GM12878 (cell line): ENCODE data around the gene CELSR2. TPM values are rescaled to one million over a fixed set of nuclear protein-coding genes. Genes with fewer than 3 reads are reported as not detected.

ENCODE experiments used
- ATAC-seq: fragments of 200-7000 bp; cut with Tn5 transposase; 3 replicates; pipeline ENCODE4 v1.9.1; 2020; ENCODE audit warnings: mild to moderate bottlenecking, moderate library complexity
- BruUV-seq: library from RNA; stranded (reverse); fragments of 400-500 nt; replicated peaks from 2 replicates; lab custom pipeline; 2021; lab: Mats Ljungman, UMichigan
- CTCF ChIA-PET: fragments of 300-600 bp; sonication (Branson Sonifier 250); formaldehyde crosslinking; extraction: SDS; loops from one replicate; lab custom pipeline; 2021; ENCODE audit warnings: inconsistent platforms; lab: Yijun Ruan, JAX
- POLR2A ChIA-PET: fragments of 350-600 bp; formaldehyde crosslinking; extraction: SDS; loops from one replicate; lab custom pipeline; 2021; ENCODE audit warnings: inconsistent platforms; lab: Charles Lee
- RAD21 ChIA-PET: fragments of 300-600 bp; sonication (Branson Sonifier 250); formaldehyde crosslinking; loops from one replicate; lab custom pipeline; 2023; ENCODE audit warnings: antibody characterized with exemption; ENCODE audit not compliant: unreplicated experiment; lab: Charles Lee
- SMC1A ChIA-PET: fragments of 300-600 bp; sonication (Branson Sonifier 250); formaldehyde crosslinking; loops from one replicate; lab custom pipeline; 2023; ENCODE audit not compliant: unreplicated experiment, uncharacterized antibody; lab: Charles Lee
- DNase-seq: peaks from one replicate; pipeline ENCODE4 v3.0.0-alpha.2; 2011; ENCODE audit warnings: low read depth, low spot score
- FAIRE-seq: peaks from 3 replicates; lab custom pipeline; 2011; peaks lifted over from hg19 to GRCh38; lab: Jason Lieb, UNC
- H2AFZ ChIP-seq: 2 replicates; pipeline ENCODE4 v1.6.0; 2011; ENCODE audit warnings: low read depth, low read length, control low read depth; ENCODE audit not compliant: control insufficient read depth
- H3K27ac ChIP-seq: 2 replicates; pipeline ENCODE4 v1.5.1; 2011; ENCODE audit warnings: control low read depth; ENCODE audit not compliant: control insufficient read depth, insufficient read depth
- H3K27me3 ChIP-seq, 2 experiments: replicated peaks in 1 of 2; 2 replicates each; pipeline versions ENCODE4 v1.6.0 to v1.6.1; 2011; ENCODE audit warnings: low read length in 1 of 2; ENCODE audit not compliant: control insufficient read depth in 2 of 2, insufficient read depth in 2 of 2
- H3K36me3 ChIP-seq, 2 experiments: 2 replicates each; pipeline ENCODE4 v1.5.1; 2011; ENCODE audit warnings: low read length in 1 of 2; ENCODE audit not compliant: control insufficient read depth in 2 of 2, insufficient read depth in 2 of 2
- H3K4me1 ChIP-seq: 2 replicates; pipeline ENCODE4 v1.6.1; 2011; ENCODE audit warnings: mild to moderate bottlenecking, low read length, moderate library complexity, mixed read lengths; ENCODE audit not compliant: control insufficient read depth, insufficient read depth
- H3K4me2 ChIP-seq: 2 replicates; pipeline ENCODE4 v1.6.0; 2011; ENCODE audit warnings: control low read depth; ENCODE audit not compliant: control insufficient read depth, insufficient read depth
- H3K4me3 ChIP-seq: fragments of 200-600 bp; sonication (generic); 2 replicates; pipeline ENCODE4 v1.5.1; 2016
- H3K79me2 ChIP-seq: 2 replicates; pipeline ENCODE4 v1.6.0; 2011; ENCODE audit warnings: low read length; ENCODE audit not compliant: control insufficient read depth, insufficient read depth
- H3K9ac ChIP-seq: 2 replicates; pipeline ENCODE4 v1.8.0; 2011; ENCODE audit warnings: low read length, control low read depth, mixed read lengths; ENCODE audit not compliant: control insufficient read depth, insufficient read depth
- H3K9me3 ChIP-seq: replicated peaks from 3 replicates; pipeline ENCODE4 v1.5.1; 2011; ENCODE audit warnings: mild to moderate bottlenecking, low read length; ENCODE audit not compliant: control insufficient read depth, insufficient read depth
- H4K20me1 ChIP-seq: 2 replicates; pipeline ENCODE4 v1.6.0; 2011; ENCODE audit not compliant: control insufficient read depth, insufficient read depth
- BCL11A ChIP-seq: IDR thresholded peaks from 2 replicates; pipeline ENCODE4 v1.6.1; 2011; ENCODE audit warnings: low read depth, low read length
- CBX3 ChIP-seq: fragments of 200-600 bp; sonication (generic); IDR thresholded peaks from 2 replicates; pipeline ENCODE4 v1.6.1; 2016; ENCODE audit warnings: low read depth, borderline replicate concordance
- CBX5 ChIP-seq: sonication (generic); IDR thresholded peaks from 2 replicates; pipeline ENCODE4 v1.6.1; 2016; ENCODE audit warnings: low read depth, moderate library complexity, mild to moderate bottlenecking, inconsistent platforms
- CEBPZ ChIP-seq: fragments of 150-350 bp; IDR thresholded peaks from 2 replicates; pipeline ENCODE4 v1.6.1; 2016; ENCODE audit warnings: low read depth, low read length
- IRF3 ChIP-seq: fragments of 450-650 bp; IDR thresholded peaks from 2 replicates; pipeline ENCODE4 v1.6.1; 2014; ENCODE audit warnings: mild to moderate bottlenecking
- MAX ChIP-seq: IDR thresholded peaks from 2 replicates; pipeline ENCODE4 v1.6.1; 2012; ENCODE audit warnings: low read depth, low read length, improper control_type of control experiment
- MEF2B ChIP-seq: fragments of 450-650 bp; IDR thresholded peaks from 2 replicates; pipeline ENCODE4 v1.6.1; 2018; ENCODE audit warnings: mild to moderate bottlenecking, moderate library complexity; ENCODE audit not compliant: partially characterized antibody, poor library complexity, severe bottlenecking
- MTA3 ChIP-seq: IDR thresholded peaks from 2 replicates; pipeline ENCODE4 v1.6.1; 2012; ENCODE audit warnings: low read length, inconsistent platforms, borderline replicate concordance
- NFYA ChIP-seq: IDR thresholded peaks from 2 replicates; pipeline ENCODE4 v1.6.1; 2011; ENCODE audit warnings: low read depth, mild to moderate bottlenecking, low read length, improper control_type of control experiment, borderline replicate concordance
- SMC3 ChIP-seq: IDR thresholded peaks from 2 replicates; pipeline ENCODE4 v1.6.1; 2011; ENCODE audit warnings: low read length, improper control_type of control experiment, borderline replicate concordance
- TCF7 ChIP-seq: IDR thresholded peaks from 2 replicates; pipeline ENCODE4 v1.6.1; 2014; ENCODE audit warnings: antibody characterized with exemption, borderline replicate concordance
- ZNF217 ChIP-seq: fragments of 450-650 bp; IDR thresholded peaks from 2 replicates; pipeline ENCODE4 v1.6.1; 2017; ENCODE audit warnings: antibody characterized with exemption, mild to moderate bottlenecking
- ZNF384 ChIP-seq: IDR thresholded peaks from 2 replicates; pipeline ENCODE4 v1.6.1; 2012; ENCODE audit warnings: low read depth, mild to moderate bottlenecking, low read length, improper control_type of control experiment, borderline replicate concordance
- WGBS: methylation state at CpG from one replicate; pipeline ENCODE4 v1.1.6; 2016; ENCODE audit warnings: low lambda C conversion rate; ENCODE audit not compliant: insufficient replicate concordance, insufficient coverage; ENCODE audit errors: missing lambda C conversion rate; 5-methylcytosine and 5-hydroxymethylcytosine counted together
- in situ Hi-C: fragments of 300-500 bp; cut with MboI; formaldehyde crosslinking; loops from 9 replicates; pipeline ENCODE4 v1.14.3; 2018; ENCODE audit warnings: mixed read lengths
- intact Hi-C: fragments of 100-400 bp; cut with micrococcal nuclease; formaldehyde crosslinking; loops from one replicate; pipeline ENCODE4 v1.14.2; 2022; ENCODE audit not compliant: unreplicated experiment
- polyA plus RNA-seq, 11 experiments: library from polyadenylated mRNA; depleted of rRNA in 4 of 11; unstranded in 6 of 11; stranded (reverse) in 5 of 11; fragments of >200 nt; fragmentation: Nextera tagmentation in 4 of 11; fragmentation: Illumina TruSeq in 1 of 11; extraction: Ambion mirVana in 4 of 11; extraction: Trizol in 1 of 11; gene quantifications; 1 replicate in 1 of 11; 2 replicates in 10 of 11; pipeline versions ENCODE4 v1.2.1 to v1.2.3, GENCODE V29; 2011 to 2016; ENCODE audit warnings: inconsistent platforms in 2 of 11, missing spikeins in 2 of 11, low read depth in 1 of 11
- total RNA-seq, 4 experiments: library from RNA; depleted of rRNA in 3 of 4; stranded (reverse); fragments of >200 nt in 3 of 4; fragmentation: Illumina TruSeq in 1 of 4; extraction: Trizol in 1 of 4; gene quantifications; 2 replicates each; pipeline versions ENCODE4 v1.2.1 to v1.2.3, GENCODE V29; 2013 to 2021

Gene CELSR2
- total and polyA plus RNA-seq, 10 of the 15 experiments (the other 5 are each of a cell fraction or from before 2014, with no cell fraction given), result under 0.01 to 0.15 (median 0.04) TPM; not detected in 2

GRCh38 chr1:109267743-109268300, 18.5 kb downstream of the CELSR2 start (continued):
- no peak for TF ChIP-seq SMC3
- TF ChIP-seq CEBPZ, result no peak
- TF ChIP-seq ZNF384, result no peak
- TF ChIP-seq MAX, result no peak
- TF ChIP-seq TCF7, result no peak

GRCh38 chr1:109268431-109269211, 19.3 kb downstream of the CELSR2 start:
- H3K4me2 ChIP-seq, result no peak overlapping the region
- 62% methylated on average over 29 of the region's 29 CpGs for WGBS
- FAIRE-seq (no peak), DNase-seq (no peak)
- H3K79me2 ChIP-seq, result no peaks in the 10 kb centered on the region
- no peaks in the 10 kb centered on the region for H3K4me1 ChIP-seq
- H3K9me3 ChIP-seq, result no peaks in the 10 kb centered on the region
- in situ Hi-C loops (no loop called here), intact Hi-C loops (no loop called here)
- H3K36me3 ChIP-seq, result no peaks in the 10 kb centered on the region
- ChIA-PET CTCF (interaction anchor here (0.9 kb wide), 1 partner anchor 264 kb away, joined by 4 read pairs; no protein-coding TSS in a partner anchor), POLR2A (no interaction called here)
- no TSS peak for BruUV-seq
- H3K9ac ChIP-seq, result no peak overlapping the region
- TF ChIP-seq IRF3 (no peak), MEF2B (no peak), MTA3 (no peak), ZNF217 (no peak), NFYA (no peak), BCL11A (no peak), CBX5 (no peak), CBX3 (no peak)
- TF ChIP-seq, all 136 proteins: peak for 0
- RAD21 ChIA-PET, result interaction anchor here (1.3 kb wide), 1 partner anchor 264 kb away, joined by 3 read pairs; no protein-coding TSS in a partner anchor
- no peaks in the 10 kb centered on the region; a peak in 1 of 4 replicates for H3K27me3 ChIP-seq
- SMC1A ChIA-PET, result no interaction called here
- no peaks in the 10 kb centered on the region for H4K20me1 ChIP-seq
- no peak overlapping the region for H2AFZ ChIP-seq
- no peak overlapping the region for H3K4me3 ChIP-seq
- no peak overlapping the region for H3K27ac ChIP-seq
- ATAC-seq, result no peak
